ENCODE results near the gene AFF1. TPM values are rescaled to one million over a fixed set of nuclear protein-coding genes. Genes with fewer than 3 reads are reported as not detected.

The AFF1 gene
- total RNA-seq, 1 experiment from 2014 or later: 23.9 TPM

DNA sequence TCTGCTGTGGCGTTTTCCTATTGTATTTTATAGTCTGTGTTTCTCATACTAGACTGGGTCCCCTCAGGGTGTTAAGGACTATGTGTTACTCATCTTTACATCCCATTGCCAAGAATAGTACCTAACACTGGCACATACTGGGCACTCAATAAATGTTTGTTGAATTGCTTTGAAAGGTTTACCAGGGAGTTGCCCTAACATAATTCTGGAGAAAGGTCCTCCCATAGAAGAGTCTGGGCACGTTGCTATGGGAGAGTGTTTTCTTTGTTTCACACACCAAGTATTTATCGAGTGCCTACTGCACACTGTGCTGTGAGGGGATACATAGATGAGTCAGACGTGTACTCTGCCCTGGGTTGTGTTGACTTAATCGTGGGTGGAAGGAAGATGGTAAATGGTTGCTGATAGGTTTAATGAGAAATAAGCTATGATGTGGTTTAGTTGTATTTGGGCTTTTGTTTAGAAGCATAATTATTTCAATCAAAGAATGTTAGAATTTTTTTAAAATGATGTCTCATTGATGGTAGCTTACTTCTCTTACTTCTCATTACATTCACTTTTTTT is 42.9 kb downstream of the AFF1 start:
- intact Hi-C loops (cut with micrococcal nuclease; ENCODE audit: unreplicated experiment) (no loop called here), in situ Hi-C loops (cut with HindIII; ENCODE audit: low pct_unique_long_range_greater_than_20kb, low sequenced_read_pairs) (no loop called here)
- DNase-seq (ENCODE audit: low read depth, low spot score) (peak; percentile 24), ATAC-seq (peak; percentile 88)
- CTCF ChIA-PET: interaction anchor here (0.6 kb wide), 1 partner anchor 43 kb away, joined by 3 read pairs; the partner anchor contains the start of gene AFF1
- H3K27me3 ChIP-seq (ENCODE audit: control insufficient read depth, insufficient read depth, low read length): no peaks in the 10 kb centered on the region
- no peaks in the 10 kb centered on the region for H3K9me3 ChIP-seq (ENCODE audit: control insufficient read depth, insufficient read depth, low read depth, low read length)
- BruUV-seq (replicated peaks): no TSS peak
- H3K4me1 ChIP-seq (ENCODE audit: control insufficient read depth, insufficient read depth, low read length): peaks cover 5% of the 10 kb centered on the region; the same call in 1 of the 2 replicates
- H3K27ac ChIP-seq (ENCODE audit: low read length): no peak overlapping the region
- TF ChIP-seq TCF7L2 (IDR thresholded peaks at IDR 0.05; ENCODE audit: low read depth, low read length) (no peak), POLR2AphosphoS5 (IDR thresholded peaks at IDR 0.05; ENCODE audit: low read depth, low read length) (no peak), SIN3A (IDR thresholded peaks at IDR 0.05; ENCODE audit: borderline replicate concordance, insufficient read depth, low read depth, low read length) (no peak), REST (IDR thresholded peaks at IDR 0.05; ENCODE audit: insufficient read depth in 1 of 2, low read depth in 2 of 2, low read length in 1 of 2) (no peak)
- TF ChIP-seq, protein P1, sequence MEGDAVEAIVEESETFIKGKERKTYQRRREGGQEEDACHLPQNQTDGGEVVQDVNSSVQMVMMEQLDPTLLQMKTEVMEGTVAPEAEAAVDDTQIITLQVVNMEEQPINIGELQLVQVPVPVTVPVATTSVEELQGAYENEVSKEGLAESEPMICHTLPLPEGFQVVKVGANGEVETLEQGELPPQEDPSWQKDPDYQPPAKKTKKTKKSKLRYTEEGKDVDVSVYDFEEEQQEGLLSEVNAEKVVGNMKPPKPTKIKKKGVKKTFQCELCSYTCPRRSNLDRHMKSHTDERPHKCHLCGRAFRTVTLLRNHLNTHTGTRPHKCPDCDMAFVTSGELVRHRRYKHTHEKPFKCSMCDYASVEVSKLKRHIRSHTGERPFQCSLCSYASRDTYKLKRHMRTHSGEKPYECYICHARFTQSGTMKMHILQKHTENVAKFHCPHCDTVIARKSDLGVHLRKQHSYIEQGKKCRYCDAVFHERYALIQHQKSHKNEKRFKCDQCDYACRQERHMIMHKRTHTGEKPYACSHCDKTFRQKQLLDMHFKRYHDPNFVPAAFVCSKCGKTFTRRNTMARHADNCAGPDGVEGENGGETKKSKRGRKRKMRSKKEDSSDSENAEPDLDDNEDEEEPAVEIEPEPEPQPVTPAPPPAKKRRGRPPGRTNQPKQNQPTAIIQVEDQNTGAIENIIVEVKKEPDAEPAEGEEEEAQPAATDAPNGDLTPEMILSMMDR (IDR thresholded peaks at IDR 0.05): no peak
- no peak overlapping the region for H3K4me3 ChIP-seq (ENCODE audit: low read depth in 2 of 2, low read length in 2 of 2)
- POLR2A ChIA-PET: no interaction called here
- H3K36me3 ChIP-seq (ENCODE audit: control insufficient read depth, insufficient read depth, low read length): no peaks in the 10 kb centered on the region

DNA sequence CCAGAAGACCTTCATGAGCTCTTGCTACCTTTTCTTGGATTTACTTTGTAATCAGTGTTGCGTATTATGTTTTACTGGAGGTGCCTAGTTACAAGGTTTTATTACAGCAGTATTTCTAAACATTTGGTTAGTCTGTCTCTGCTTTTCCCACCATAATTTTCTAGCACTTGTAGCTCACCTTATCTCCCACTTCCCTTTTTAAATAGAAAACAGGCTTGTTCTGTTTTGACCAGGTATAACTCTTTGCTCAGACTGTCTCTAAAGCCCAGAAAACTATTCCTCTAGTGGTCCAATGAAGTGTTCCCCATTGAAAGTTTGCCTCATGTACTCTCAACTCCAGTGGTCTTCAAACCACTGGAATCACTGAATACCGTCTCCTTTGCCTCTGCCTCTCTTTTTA is 43.9 kb downstream of the AFF1 start:
- in situ Hi-C loops (cut with HindIII; ENCODE audit: low pct_unique_long_range_greater_than_20kb, low sequenced_read_pairs) (no loop called here), intact Hi-C loops (cut with micrococcal nuclease; ENCODE audit: unreplicated experiment) (no loop called here)
- BruUV-seq (replicated peaks): no TSS peak
- ChIA-PET CTCF (no interaction called here), POLR2A (no interaction called here)
- Histone ChIP-seq H3K36me3 (ENCODE audit: control insufficient read depth, insufficient read depth, low read length) (no peaks in the 10 kb centered on the region), H3K27ac (ENCODE audit: low read length) (no peak overlapping the region), H3K4me3 (ENCODE audit: low read depth in 2 of 2, low read length in 2 of 2) (no peak overlapping the region), H3K4me1 (ENCODE audit: control insufficient read depth, insufficient read depth, low read length) (peaks cover 5% of the 10 kb centered on the region; the same call in 1 of the 2 replicates), H3K27me3 (ENCODE audit: control insufficient read depth, insufficient read depth, low read length) (no peaks in the 10 kb centered on the region), H3K9me3 (ENCODE audit: control insufficient read depth, insufficient read depth, low read depth, low read length) (no peaks in the 10 kb centered on the region)
- DNase-seq (ENCODE audit: low read depth, low spot score) (no peak), ATAC-seq (no peak)
- TF ChIP-seq POLR2AphosphoS5 (IDR thresholded peaks at IDR 0.05; ENCODE audit: low read depth, low read length) (no peak), TCF7L2 (IDR thresholded peaks at IDR 0.05; ENCODE audit: low read depth, low read length) (no peak), REST (IDR thresholded peaks at IDR 0.05; ENCODE audit: insufficient read depth in 1 of 2, low read depth in 2 of 2, low read length in 1 of 2) (no peak)
- TF ChIP-seq, protein P1 (IDR thresholded peaks at IDR 0.05): no peak

Measured in Panc1 (cell line).